NCI-H69 (cell line): Measurements from ENCODE around the gene SPARCL1.
"Not testable (repeated sequence)": the region's sequence is repeated elsewhere in the genome, so short reads cannot be mapped to it uniquely, and the experiment has no call there.

ENCODE experiments used
- DNase-seq: peaks from one replicate; lab custom pipeline; 2025; lab: John Stamatoyannopoulos, UW

The SPARCL1 gene

GRCh38 chr4:87502580-87503238 is 26.5 kb downstream of the SPARCL1 start:
- DNase-seq: peak; percentile 77

GRCh38 chr4:87500092-87500462 is 29.1 kb downstream of the SPARCL1 start:
- no peak for DNase-seq

- DNase-seq: no peak
Observed at GRCh38 chr4:87499403-87500091, 29.6 kb downstream of the SPARCL1 start.

- peak; percentile 33 for DNase-seq
Observed at GRCh38 chr4:87498446-87498900, 30.7 kb downstream of the SPARCL1 start.

GRCh38 chr4:87497578-87497977 is 31.6 kb downstream of the SPARCL1 start:
- DNase-seq: no peak

- DNase-seq: peak; percentile 1
Observed at GRCh38 chr4:87497159-87497558, 32.0 kb downstream of the SPARCL1 start.

GRCh38 chr4:87493115-87493514 is 36.1 kb downstream of the SPARCL1 start:
- no peak for DNase-seq

GRCh38 chr4:87491851-87492250 is 37.3 kb downstream of the SPARCL1 start:
- not testable (repeated sequence) for DNase-seq

- no peak for DNase-seq
Observed at GRCh38 chr4:87491436-87491835, 37.7 kb downstream of the SPARCL1 start.

GRCh38 chr4:87490664-87491369 is 38.4 kb downstream of the SPARCL1 start:
- no peak for DNase-seq

GRCh38 chr4:87489678-87490077 is 39.5 kb downstream of the SPARCL1 start:
- DNase-seq: no peak

GRCh38 chr4:87488666-87489065 is 40.5 kb downstream of the SPARCL1 start:
- not testable (repeated sequence) for DNase-seq

- not testable (repeated sequence) for DNase-seq
Observed at GRCh38 chr4:87483247-87483646, 45.9 kb downstream of the SPARCL1 start.

- no peak for DNase-seq
Observed at GRCh38 chr4:87481377-87481776, 47.8 kb downstream of the SPARCL1 start.

- no peak for DNase-seq
Observed at GRCh38 chr4:87478732-87479250, 50.4 kb downstream of the SPARCL1 start.

- DNase-seq: no peak
Observed at GRCh38 chr4:87476934-87477333, 52.2 kb downstream of the SPARCL1 start.

GRCh38 chr4:87469390-87469789 is 59.8 kb downstream of the SPARCL1 start:
- no peak for DNase-seq

GRCh38 chr4:87465739-87466366 is 63.3 kb downstream of the SPARCL1 start:
- peak; percentile 52 for DNase-seq

GRCh38 chr4:87462102-87462501 is 67.1 kb downstream of the SPARCL1 start:
- DNase-seq: no peak

GRCh38 chr4:87461281-87461700 is 67.9 kb downstream of the SPARCL1 start:
- peak; percentile 2 for DNase-seq

- DNase-seq: no peak
Observed at GRCh38 chr4:87458913-87459312, 70.3 kb downstream of the SPARCL1 start.

GRCh38 chr4:87451537-87451936 is 77.6 kb downstream of the SPARCL1 start:
- no peak for DNase-seq
